WTC11 (cell line): ENCODE data around the gene PDHA1. TPM values are rescaled to one million over a fixed set of nuclear protein-coding genes. Genes with fewer than 3 reads are reported as not detected.
A peak's percentile ranks its signal among the peaks of the same experiment; 100 is the strongest.

Experiments used
- ATAC-seq: fragments of 200-7000 bp; cut with Tn5 transposase; 2 replicates; pipeline ENCODE4 v1.10.0; 2021; ENCODE audit warnings: mild to moderate bottlenecking, moderate library complexity
- CTCF ChIA-PET: fragments of 300-600 bp; sonication (Branson Sonifier 250); formaldehyde crosslinking; loops from one replicate; lab custom pipeline; 2021; ENCODE audit warnings: antibody characterized with exemption; lab: Charles Lee
- POLR2A ChIA-PET: fragments of 350-600 bp; sonication (Branson Sonifier 250); formaldehyde crosslinking; loops from one replicate; lab custom pipeline; 2021; ENCODE audit warnings: antibody characterized with exemption; lab: Charles Lee
- DNase-seq: peaks from one replicate; pipeline ENCODE4 v3.0.0; 2021; ENCODE audit warnings: low spot score
- H3K27ac Mint-ChIP-seq: 2 replicates; pipeline ENCODE4 v1.8.0; 2021; ENCODE audit warnings: mixed read lengths
- H3K27me3 Mint-ChIP-seq: 2 replicates; pipeline ENCODE4 v1.8.0; 2021; ENCODE audit warnings: low read depth, mild to moderate bottlenecking, moderate library complexity, mixed read lengths
- H3K36me3 Mint-ChIP-seq: 2 replicates; pipeline ENCODE4 v1.8.0; 2021; ENCODE audit warnings: mixed read lengths
- H3K4me1 Mint-ChIP-seq: 2 replicates; pipeline ENCODE4 v1.8.0; 2022; ENCODE audit warnings: mixed read lengths
- H3K4me3 Mint-ChIP-seq: 2 replicates; pipeline ENCODE4 v1.8.0; 2021; ENCODE audit warnings: mild to moderate bottlenecking, moderate library complexity, mixed read lengths
- H3K9me3 Mint-ChIP-seq: 2 replicates; pipeline ENCODE4 v1.8.0; 2021; ENCODE audit warnings: mixed read lengths
- ARID4B ChIP-seq: sonication (generic); formaldehyde crosslinking; IDR thresholded peaks from 2 replicates; pipeline ENCODE4 v1.8.0; 2023; ENCODE audit warnings: missing genetic modification reagents, mild to moderate bottlenecking, borderline replicate concordance
- ATF2 ChIP-seq: sonication (generic); formaldehyde crosslinking; IDR thresholded peaks from 2 replicates; pipeline ENCODE4 v1.8.1; 2022; ENCODE audit warnings: low read depth, missing genetic modification reagents, borderline replicate concordance
- CTCF ChIP-seq: fragments of 200-600 bp; IDR thresholded peaks from 2 replicates; pipeline ENCODE4 v1.8.0; 2022; ENCODE audit warnings: antibody characterized with exemption
- E2F4 ChIP-seq: sonication (generic); formaldehyde crosslinking; IDR thresholded peaks from 2 replicates; pipeline ENCODE4 v1.8.1; 2022; ENCODE audit warnings: low read depth, mild to moderate bottlenecking, moderate library complexity, missing genetic modification reagents, borderline replicate concordance
- GABPB1 ChIP-seq: sonication (generic); formaldehyde crosslinking; IDR thresholded peaks from 2 replicates; pipeline ENCODE4 v1.8.1; 2023; ENCODE audit warnings: mild to moderate bottlenecking, missing genetic modification reagents
- MAX ChIP-seq: sonication (generic); formaldehyde crosslinking; IDR thresholded peaks from 2 replicates; pipeline ENCODE4 v1.8.0; 2022; ENCODE audit warnings: mild to moderate bottlenecking, missing genetic modification reagents
- NFE2L1 ChIP-seq: sonication (generic); formaldehyde crosslinking; IDR thresholded peaks from 2 replicates; pipeline ENCODE4 v1.8.1; 2023; ENCODE audit warnings: missing genetic modification reagents
- TCF7 ChIP-seq: sonication (generic); formaldehyde crosslinking; IDR thresholded peaks from 2 replicates; pipeline ENCODE4 v1.8.0; 2022; ENCODE audit warnings: mild to moderate bottlenecking, low read depth, missing genetic modification reagents, moderate library complexity
- TEAD4 ChIP-seq: sonication (generic); formaldehyde crosslinking; IDR thresholded peaks from 2 replicates; pipeline ENCODE4 v1.8.0; 2022; ENCODE audit warnings: mild to moderate bottlenecking, missing genetic modification reagents
- USF2 ChIP-seq: sonication (generic); formaldehyde crosslinking; IDR thresholded peaks from 2 replicates; pipeline ENCODE4 v1.8.1; 2023; ENCODE audit warnings: mild to moderate bottlenecking, missing genetic modification reagents, moderate library complexity
- ZNF219 ChIP-seq: sonication (generic); formaldehyde crosslinking; IDR thresholded peaks from 2 replicates; pipeline ENCODE4 v1.8.0; 2023; ENCODE audit warnings: missing genetic modification reagents, mild to moderate bottlenecking, borderline replicate concordance
- ZNF396 ChIP-seq: fragments of 250-450 bp; sonication (Bioruptor Pico); IDR thresholded peaks from 2 replicates; pipeline ENCODE4 v1.8.0; 2021; ENCODE audit warnings: mild to moderate bottlenecking, moderate library complexity, borderline replicate concordance
- total RNA-seq: library from RNA; stranded (reverse); gene quantifications from 3 replicates; pipeline ENCODE4 v1.2.3, GENCODE V29; 2021

The PDHA1 gene
- total RNA-seq, 1 experiment from 2014 or later, result 292 TPM

GRCh38 chrX:19381326-19381725 is 37.6 kb downstream of the PDHA1 start:
- H3K36me3 Mint-ChIP-seq, result no peaks in the 10 kb centered on the region
- no peak overlapping the region for H3K4me3 Mint-ChIP-seq
- ChIA-PET POLR2A (no interaction called here), CTCF (interaction anchor here (0.6 to 1.9 kb wide), 2 partner anchors 9 to 82 kb away, joined by 3 to 22 read pairs; no protein-coding TSS in a partner anchor)
- ATAC-seq (no peak), DNase-seq (no peak)
- TF ChIP-seq ARID4B (CRISPR knock-in tag), result no peak
- no peak for TF ChIP-seq ZNF396
- TF ChIP-seq TCF7 (CRISPR knock-in tag), result no peak
- TF ChIP-seq USF2 (CRISPR knock-in tag), result no peak
- no peak for TF ChIP-seq CTCF
- TF ChIP-seq TEAD4 (CRISPR knock-in tag), result no peak
- TF ChIP-seq E2F4 (CRISPR knock-in tag), result no peak
- no peak overlapping the region for H3K27ac Mint-ChIP-seq
- no peaks in the 10 kb centered on the region for H3K4me1 Mint-ChIP-seq
- no peaks in the 10 kb centered on the region for H3K9me3 Mint-ChIP-seq
- no peaks in the 10 kb centered on the region for H3K27me3 Mint-ChIP-seq

- POLR2A ChIA-PET, result interaction anchor here (0.7 kb wide), 1 partner anchor 174 kb away, joined by 3 read pairs; no protein-coding TSS in a partner anchor
Observed at GRCh38 chrX:19382555-19383145, 38.9 kb downstream of the PDHA1 start.

More at GRCh38 chrX:19382555-19383145, 38.9 kb downstream of the PDHA1 start:
- Mint-ChIP-seq H3K27me3 (no peaks in the 10 kb centered on the region), H3K9me3 (no peaks in the 10 kb centered on the region), H3K36me3 (no peaks in the 10 kb centered on the region), H3K4me1 (no peaks in the 10 kb centered on the region), H3K4me3 (no peak overlapping the region), H3K27ac (no peak overlapping the region)
- ATAC-seq (peak; percentile 94), DNase-seq (peak; percentile 77)
- TF ChIP-seq CTCF, result peak; percentile 32; the same call in 1 of the 2 replicates
- TF ChIP-seq NFE2L1 (CRISPR knock-in tag), result no peak
- no peak for TF ChIP-seq GABPB1 (CRISPR knock-in tag)
- no peak for TF ChIP-seq ATF2 (CRISPR knock-in tag)
- no peak for TF ChIP-seq MAX (CRISPR knock-in tag)
- no peak for TF ChIP-seq ZNF219 (CRISPR knock-in tag)
- CTCF ChIA-PET, result interaction anchor here (0.6 to 2.1 kb wide), 21 partner anchors 9 to 422 kb away, joined by 3 to 38 read pairs (median 4); partner anchors contain the start of gene MAP3K15
